ENCODE measurements around the gene CFAP46.
"Not testable (repeated sequence)": the region's sequence is repeated elsewhere in the genome, so short reads cannot be mapped to it uniquely, and the experiment has no call there.

DNA sequence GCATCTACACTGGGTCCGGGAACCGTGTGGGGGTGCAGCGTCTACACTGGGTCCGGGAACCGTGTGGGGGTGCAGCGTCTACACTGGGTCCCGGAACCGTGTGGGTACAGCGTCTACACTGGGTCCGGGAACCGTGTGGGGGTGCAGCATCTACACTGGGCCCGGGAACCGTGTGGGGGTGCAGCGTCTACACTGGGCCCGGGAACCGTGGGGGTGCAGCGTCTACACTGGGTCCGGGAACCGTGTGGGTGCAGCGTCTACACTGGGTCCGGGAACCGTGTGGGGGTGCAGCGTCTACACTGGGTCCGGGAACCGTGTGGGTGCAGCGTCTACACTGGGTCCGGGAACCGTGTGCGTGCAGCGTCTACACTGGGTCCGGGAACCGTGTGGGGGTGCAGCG, 150.3 kb downstream of the CFAP46 start:
- TF ChIP-seq, protein P1, sequence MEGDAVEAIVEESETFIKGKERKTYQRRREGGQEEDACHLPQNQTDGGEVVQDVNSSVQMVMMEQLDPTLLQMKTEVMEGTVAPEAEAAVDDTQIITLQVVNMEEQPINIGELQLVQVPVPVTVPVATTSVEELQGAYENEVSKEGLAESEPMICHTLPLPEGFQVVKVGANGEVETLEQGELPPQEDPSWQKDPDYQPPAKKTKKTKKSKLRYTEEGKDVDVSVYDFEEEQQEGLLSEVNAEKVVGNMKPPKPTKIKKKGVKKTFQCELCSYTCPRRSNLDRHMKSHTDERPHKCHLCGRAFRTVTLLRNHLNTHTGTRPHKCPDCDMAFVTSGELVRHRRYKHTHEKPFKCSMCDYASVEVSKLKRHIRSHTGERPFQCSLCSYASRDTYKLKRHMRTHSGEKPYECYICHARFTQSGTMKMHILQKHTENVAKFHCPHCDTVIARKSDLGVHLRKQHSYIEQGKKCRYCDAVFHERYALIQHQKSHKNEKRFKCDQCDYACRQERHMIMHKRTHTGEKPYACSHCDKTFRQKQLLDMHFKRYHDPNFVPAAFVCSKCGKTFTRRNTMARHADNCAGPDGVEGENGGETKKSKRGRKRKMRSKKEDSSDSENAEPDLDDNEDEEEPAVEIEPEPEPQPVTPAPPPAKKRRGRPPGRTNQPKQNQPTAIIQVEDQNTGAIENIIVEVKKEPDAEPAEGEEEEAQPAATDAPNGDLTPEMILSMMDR (IDR thresholded peaks at IDR 0.05) = not testable (repeated sequence)
- TF ChIP-seq EZH2 (IDR thresholded peaks at IDR 0.05; ENCODE audit: borderline replicate concordance, insufficient read depth, low read depth, low read length, poor library complexity, severe bottlenecking) = not testable (repeated sequence)
